ENCODE data around the gene OCEL1.
A peak's percentile ranks its signal among the peaks of the same experiment; 100 is the strongest.

Gene OCEL1

GRCh38 chr19:17214508-17215126 lies 11.4 kb upstream of the OCEL1 start:
- DNase-seq (ENCODE audit: low spot score) (no peak), ATAC-seq (ENCODE audit: low read depth) (no peak)
- Histone ChIP-seq H3K27ac (ENCODE audit: poor library complexity, severe bottlenecking) (peak overlapping the region; percentile 80), H3K36me3 (ENCODE audit: low read depth) (peaks cover 17% of the 10 kb centered on the region), H3K4me3 (ENCODE audit: severe bottlenecking) (peak overlapping the region; percentile 91), H3K9me3 (ENCODE audit: severe bottlenecking) (no peaks in the 10 kb centered on the region), H3K27me3 (ENCODE audit: insufficient read depth, poor library complexity, severe bottlenecking) (no peaks in the 10 kb centered on the region), H3K4me1 (ENCODE audit: insufficient read depth, poor library complexity, severe bottlenecking) (no peaks in the 10 kb centered on the region)
- TF ChIP-seq, protein P1, sequence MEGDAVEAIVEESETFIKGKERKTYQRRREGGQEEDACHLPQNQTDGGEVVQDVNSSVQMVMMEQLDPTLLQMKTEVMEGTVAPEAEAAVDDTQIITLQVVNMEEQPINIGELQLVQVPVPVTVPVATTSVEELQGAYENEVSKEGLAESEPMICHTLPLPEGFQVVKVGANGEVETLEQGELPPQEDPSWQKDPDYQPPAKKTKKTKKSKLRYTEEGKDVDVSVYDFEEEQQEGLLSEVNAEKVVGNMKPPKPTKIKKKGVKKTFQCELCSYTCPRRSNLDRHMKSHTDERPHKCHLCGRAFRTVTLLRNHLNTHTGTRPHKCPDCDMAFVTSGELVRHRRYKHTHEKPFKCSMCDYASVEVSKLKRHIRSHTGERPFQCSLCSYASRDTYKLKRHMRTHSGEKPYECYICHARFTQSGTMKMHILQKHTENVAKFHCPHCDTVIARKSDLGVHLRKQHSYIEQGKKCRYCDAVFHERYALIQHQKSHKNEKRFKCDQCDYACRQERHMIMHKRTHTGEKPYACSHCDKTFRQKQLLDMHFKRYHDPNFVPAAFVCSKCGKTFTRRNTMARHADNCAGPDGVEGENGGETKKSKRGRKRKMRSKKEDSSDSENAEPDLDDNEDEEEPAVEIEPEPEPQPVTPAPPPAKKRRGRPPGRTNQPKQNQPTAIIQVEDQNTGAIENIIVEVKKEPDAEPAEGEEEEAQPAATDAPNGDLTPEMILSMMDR (IDR thresholded peaks at IDR 0.05; ENCODE audit: poor library complexity, severe bottlenecking), result no peak

- ATAC-seq (ENCODE audit: low read depth), result peak; percentile 94
- Histone ChIP-seq H3K4me3 (ENCODE audit: severe bottlenecking) (peak within 1 kb of the TSS; percentile 91), H3K27ac (ENCODE audit: poor library complexity, severe bottlenecking) (peak within 1 kb of the TSS; percentile 80), H3K9me3 (ENCODE audit: severe bottlenecking) (no peaks in the 10 kb centered on the region), H3K27me3 (ENCODE audit: insufficient read depth, poor library complexity, severe bottlenecking) (no peaks in the 10 kb centered on the region), H3K36me3 (ENCODE audit: low read depth) (peaks cover 11% of the 10 kb centered on the region), H3K4me1 (ENCODE audit: insufficient read depth, poor library complexity, severe bottlenecking) (peaks cover 3% of the 10 kb centered on the region)
- TF ChIP-seq, protein P1 (IDR thresholded peaks at IDR 0.05; ENCODE audit: poor library complexity, severe bottlenecking), result no peak
- peak; percentile 91 for DNase-seq (ENCODE audit: low spot score)
Observed at GRCh38 chr19:17215127-17215971, 10.7 kb upstream of the OCEL1 start, which contains the start of gene USE1. TSS of gene USE1 (plus strand) at chr19:17215357. CDS start at chr19:17215406, 49 bp downstream.

GRCh38 chr19:17216058-17216670 lies 9.9 kb upstream of the OCEL1 start:
- Histone ChIP-seq H3K27ac (ENCODE audit: poor library complexity, severe bottlenecking) (peak overlapping the region; percentile 80), H3K9me3 (ENCODE audit: severe bottlenecking) (no peaks in the 10 kb centered on the region), H3K4me3 (ENCODE audit: severe bottlenecking) (peak overlapping the region; percentile 91), H3K4me1 (ENCODE audit: insufficient read depth, poor library complexity, severe bottlenecking) (peaks cover 4% of the 10 kb centered on the region), H3K36me3 (ENCODE audit: low read depth) (peaks cover 8% of the 10 kb centered on the region; the same call in 1 of the 2 replicates), H3K27me3 (ENCODE audit: insufficient read depth, poor library complexity, severe bottlenecking) (no peaks in the 10 kb centered on the region)
- TF ChIP-seq, protein P1 (IDR thresholded peaks at IDR 0.05; ENCODE audit: poor library complexity, severe bottlenecking), result no peak
- ATAC-seq (ENCODE audit: low read depth) (no peak), DNase-seq (ENCODE audit: low spot score) (no peak)

DNA sequence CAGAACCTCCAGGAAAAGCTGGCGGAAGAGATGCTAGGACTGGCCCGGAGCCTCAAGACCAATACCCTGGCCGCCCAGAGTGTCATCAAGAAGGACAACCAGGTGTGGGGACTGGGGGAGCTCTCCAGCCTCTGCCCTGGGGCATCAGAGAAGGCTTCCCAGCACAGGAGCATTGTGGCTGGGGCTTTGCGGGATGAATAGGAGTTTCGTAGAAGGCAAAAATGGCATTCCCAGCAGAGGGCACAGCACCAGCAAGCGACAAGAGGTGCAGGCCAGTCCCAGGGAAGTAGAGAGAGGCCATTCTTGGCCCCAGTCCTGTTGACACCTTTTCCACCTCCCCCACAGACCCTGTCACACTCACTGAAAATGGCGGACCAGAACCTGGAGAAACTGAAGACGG lies 6.7 kb upstream of the OCEL1 start:
- peaks cover 4% of the 10 kb centered on the region for H3K4me1 ChIP-seq (ENCODE audit: insufficient read depth, poor library complexity, severe bottlenecking)
- H3K36me3 ChIP-seq (ENCODE audit: low read depth), result peaks cover 6% of the 10 kb centered on the region; the same call in 1 of the 2 replicates
- ATAC-seq (ENCODE audit: low read depth) (no peak), DNase-seq (ENCODE audit: low spot score) (no peak)
- no peak overlapping the region for H3K4me3 ChIP-seq (ENCODE audit: severe bottlenecking)
- no peaks in the 10 kb centered on the region for H3K27me3 ChIP-seq (ENCODE audit: insufficient read depth, poor library complexity, severe bottlenecking)
- no peaks in the 10 kb centered on the region for H3K9me3 ChIP-seq (ENCODE audit: severe bottlenecking)
- H3K27ac ChIP-seq (ENCODE audit: poor library complexity, severe bottlenecking), result no peak overlapping the region
- TF ChIP-seq, protein P1 (IDR thresholded peaks at IDR 0.05; ENCODE audit: poor library complexity, severe bottlenecking), result no peak
